ENCODE results near the gene TMED7. TPM values are rescaled to one million over a fixed set of nuclear protein-coding genes. Genes with fewer than 3 reads are reported as not detected.

Gene TMED7
- total and polyA plus RNA-seq, 4 donors: 43.4 to 140 (median 65.8) TPM

GRCh38 chr5:115655994-115656393 is 30.2 kb upstream of the TMED7 start:
- no peak overlapping the region for H3K9ac ChIP-seq (ENCODE audit: low read depth in 1 of 2, low read length in 2 of 2)
- DNase-seq (ENCODE audit: low spot score): no peak
- H3K9me3 ChIP-seq (ENCODE audit: control insufficient read depth in 4 of 4, low read length in 3 of 4): no peaks in the 10 kb centered on the region
- no peaks in the 10 kb centered on the region for H3K27me3 ChIP-seq (ENCODE audit: control insufficient read depth in 4 of 4, insufficient read depth in 4 of 4, low read length in 3 of 4)
- TF ChIP-seq JUND (IDR thresholded peaks at IDR 0.05) (no peak), ATF3 (IDR thresholded peaks at IDR 0.05) (no peak), HNF4A (conservative IDR thresholded peaks at IDR 0.05) (peak in 1 of 2 donors; percentile 64), RAD21 (IDR thresholded peaks at IDR 0.05) (peak in 1 of 2 donors; percentile 12), FOXA2 (IDR thresholded peaks at IDR 0.05) (no peak)
- WGBS: 25% methylated on average over 1 of the region's 1 CpG
- peak overlapping the region in 1 of 3 donors; percentile 48 for H3K4me3 ChIP-seq (ENCODE audit: low read depth in 1 of 3, low read length in 3 of 3)
- H3K4me1 ChIP-seq (ENCODE audit: control insufficient read depth in 4 of 4, insufficient read depth in 4 of 4, low read length in 3 of 4): no peaks in the 10 kb centered on the region
- H3K27ac ChIP-seq (ENCODE audit: low read depth in 1 of 2, low read length in 2 of 2): no peak overlapping the region
- no peaks in the 10 kb centered on the region for H3K36me3 ChIP-seq (ENCODE audit: control insufficient read depth in 4 of 4, insufficient read depth in 3 of 4, low read depth in 1 of 4, low read length in 3 of 4)

- Histone ChIP-seq H3K4me3 (ENCODE audit: low read depth in 1 of 3, low read length in 3 of 3) (no peak overlapping the region), H3K4me1 (ENCODE audit: control insufficient read depth in 4 of 4, insufficient read depth in 4 of 4, low read length in 3 of 4) (peaks cover 0 to 9% (median 0%) of the 10 kb centered on the region in 4 donors), H3K9ac (ENCODE audit: low read depth in 1 of 2, low read length in 2 of 2) (no peak overlapping the region), H3K27ac (ENCODE audit: low read depth in 1 of 2, low read length in 2 of 2) (no peak overlapping the region), H3K9me3 (ENCODE audit: control insufficient read depth in 4 of 4, low read length in 3 of 4) (no peaks in the 10 kb centered on the region), H3K27me3 (ENCODE audit: control insufficient read depth in 4 of 4, insufficient read depth in 4 of 4, low read length in 3 of 4) (no peaks in the 10 kb centered on the region), H3K36me3 (ENCODE audit: control insufficient read depth in 4 of 4, insufficient read depth in 3 of 4, low read depth in 1 of 4, low read length in 3 of 4) (no peaks in the 10 kb centered on the region)
- 96% methylated on average over 1 of the region's 1 CpG for WGBS
- no peak for DNase-seq (ENCODE audit: low spot score)
- TF ChIP-seq TAF1 (conservative IDR thresholded peaks at IDR 0.05) (no peak), FOXA2 (IDR thresholded peaks at IDR 0.05) (no peak), RXRA (IDR thresholded peaks at IDR 0.05) (no peak), MAX (IDR thresholded peaks at IDR 0.05) (no peak), EGR1 (IDR thresholded peaks at IDR 0.05; ENCODE audit: low read depth in 2 of 2) (no peak), FOXA1 (IDR thresholded peaks at IDR 0.05) (no peak), ZBTB33 (IDR thresholded peaks at IDR 0.05) (no peak)
Observed at GRCh38 chr5:115649541-115649940, 23.7 kb upstream of the TMED7 start.

- Histone ChIP-seq H3K27me3 (ENCODE audit: control insufficient read depth in 4 of 4, insufficient read depth in 4 of 4, low read length in 3 of 4) (no peaks in the 10 kb centered on the region), H3K4me1 (ENCODE audit: control insufficient read depth in 4 of 4, insufficient read depth in 4 of 4, low read length in 3 of 4) (peaks cover 0 to 9% (median 0%) of the 10 kb centered on the region in 4 donors), H3K9ac (ENCODE audit: low read depth in 1 of 2, low read length in 2 of 2) (no peak overlapping the region), H3K4me3 (ENCODE audit: low read depth in 1 of 3, low read length in 3 of 3) (no peak overlapping the region), H3K36me3 (ENCODE audit: control insufficient read depth in 4 of 4, insufficient read depth in 3 of 4, low read depth in 1 of 4, low read length in 3 of 4) (no peaks in the 10 kb centered on the region), H3K27ac (ENCODE audit: low read depth in 1 of 2, low read length in 2 of 2) (no peak overlapping the region), H3K9me3 (ENCODE audit: control insufficient read depth in 4 of 4, low read length in 3 of 4) (no peaks in the 10 kb centered on the region)
- 24% methylated on average over 3 of the region's 3 CpGs for WGBS
- DNase-seq (ENCODE audit: low spot score): no peak
- TF ChIP-seq GABPA (IDR thresholded peaks at IDR 0.05 in 1 of 2, conservative IDR thresholded peaks at IDR 0.05 in 1 of 2) (no peak), JUND (IDR thresholded peaks at IDR 0.05) (no peak), MAX (IDR thresholded peaks at IDR 0.05) (peak; percentile 26), ZBTB33 (IDR thresholded peaks at IDR 0.05) (peak; percentile 12), ATF3 (IDR thresholded peaks at IDR 0.05) (no peak), HNF4G (IDR thresholded peaks at IDR 0.05) (no peak), RAD21 (IDR thresholded peaks at IDR 0.05) (no peak), REST (IDR thresholded peaks at IDR 0.05) (peak; percentile 42), EGR1 (IDR thresholded peaks at IDR 0.05; ENCODE audit: low read depth in 2 of 2) (no peak), FOXA1 (IDR thresholded peaks at IDR 0.05) (no peak), RXRA (IDR thresholded peaks at IDR 0.05) (peak in 1 of 2 donors; percentile 80), NR2F2 (IDR thresholded peaks at IDR 0.05) (no peak), SP1 (IDR thresholded peaks at IDR 0.05) (no peak), CTCF (IDR thresholded peaks at IDR 0.05; ENCODE audit: low read depth, low read length, missing input control) (no peak)
Observed at GRCh38 chr5:115648056-115648455, 22.2 kb upstream of the TMED7 start.
